Spleen (tissue), 7 donors: ENCODE results near the gene DNAH9.

ENCODE experiments used
- CTCF ChIP-seq, 11 experiments: fragments of 200-600 bp in 7 of 11; fragments of 450-650 bp in 4 of 11; sonication (generic) in 4 of 11; IDR thresholded peaks in 8 of 11; conservative IDR thresholded peaks in 3 of 11; 1 replicate in 7 of 11; 2 replicates in 4 of 11; pipeline versions ENCODE4 v1.4.0 to v1.8.0; 2016 to 2021; ENCODE audit warnings: antibody characterized with exemption in 11 of 11, inconsistent platforms in 4 of 11, mild to moderate bottlenecking in 1 of 11
- POLR2A ChIP-seq, 3 donors: fragments of 450-650 bp; IDR thresholded peaks; one replicate each; pipeline ENCODE4 v1.5.1; 2017; ENCODE audit warnings: antibody characterized with exemption in 3 of 3, mild to moderate bottlenecking in 1 of 3
- POLR2AphosphoS5 ChIP-seq, 3 donors: sonication (generic); formaldehyde crosslinking; IDR thresholded peaks; one replicate each; pipeline ENCODE4 v1.5.1; 2017; ENCODE audit warnings: antibody characterized with exemption in 3 of 3
- donor health status: DM: no; HTN: no; CAD: no; lungs with moderate emphysema.
- donor health status: DM: no; HTN: no; CAD: no.
- donor health status: DM: no; HTN: no; CAD: no.

- TF ChIP-seq CTCF (IDR thresholded peaks at IDR 0.05 in 8 of 11, conservative IDR thresholded peaks at IDR 0.05 in 3 of 11) (no peak), POLR2AphosphoS5 (IDR thresholded peaks at IDR 0.05) (no peak), POLR2A (IDR thresholded peaks at IDR 0.05) (no peak)
Observed at GRCh38 chr17:11900041-11900476, 301.8 kb downstream of the DNAH9 start.
